Measurements from ENCODE around the gene ADRB2. TPM values are rescaled to one million over a fixed set of nuclear protein-coding genes. Genes with fewer than 3 reads are reported as not detected.

The ADRB2 gene
- polyA plus RNA-seq, 2 of the 4 experiments (the other 2 are of a cell fraction) = 0.18 to 0.34 TPM

DNA sequence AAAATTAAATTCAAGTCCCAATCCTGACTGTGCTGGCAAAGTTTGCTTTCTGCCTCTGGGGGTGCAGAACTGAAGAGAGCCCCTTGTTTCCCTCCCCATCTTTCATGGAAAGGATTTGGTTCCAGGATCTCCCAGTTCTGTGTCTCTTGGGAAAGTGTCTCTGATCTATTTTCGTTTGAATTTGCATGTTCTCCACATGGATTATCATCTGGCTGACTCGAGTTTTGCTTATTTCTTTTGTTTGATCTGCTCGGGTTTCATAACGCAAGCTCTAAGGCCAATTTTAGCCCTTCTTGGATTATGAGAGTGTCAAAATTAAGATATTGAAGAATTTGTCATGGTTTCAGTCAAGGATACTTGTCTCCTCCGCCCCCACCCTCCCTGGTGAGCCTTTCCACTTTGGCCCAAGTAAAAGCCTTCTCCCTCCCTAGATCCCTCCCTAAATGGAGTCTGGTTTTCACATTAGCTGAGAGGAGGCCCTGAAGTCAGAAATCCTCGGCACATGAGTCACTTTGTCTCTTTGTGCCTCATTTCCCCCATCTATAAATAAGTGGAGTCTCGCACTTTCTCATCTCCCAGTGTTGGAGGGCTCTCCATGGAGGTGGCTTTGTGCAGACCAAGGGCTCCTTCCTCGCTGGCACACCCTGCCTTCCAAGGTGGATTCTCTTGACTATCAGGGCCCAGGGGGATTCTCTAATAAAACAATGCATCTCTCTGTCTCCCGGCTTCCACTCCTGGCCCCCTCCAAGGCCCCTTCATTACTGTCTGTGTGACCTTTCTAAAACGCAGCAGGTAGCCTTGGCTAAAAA, 17.3 kb downstream of the ADRB2 start:
- DNase-seq (ENCODE audit: low read depth in 1 of 2, low spot score in 1 of 2) (no peak), FAIRE-seq (no peak), ATAC-seq (no peak)
- H3K9me3 ChIP-seq = no peaks in the 10 kb centered on the region
- ChIA-PET POLR2A (no interaction called here), CTCF (no interaction called here)
- TF ChIP-seq CEBPB (IDR thresholded peaks at IDR 0.05) (no peak), POLR2AphosphoS2 (conservative IDR thresholded peaks at IDR 0.05; ENCODE audit: low read length) (no peak), RNF2 (IDR thresholded peaks at IDR 0.05; ENCODE audit: borderline replicate concordance, low read depth) (no peak)
- no peak overlapping the region for H3K4me3 ChIP-seq
- no peak overlapping the region for H3K4me2 ChIP-seq
- no peaks in the 10 kb centered on the region for H3K4me1 ChIP-seq
- 47% methylated on average over 10 of the region's 10 CpGs for WGBS (ENCODE audit: missing lambda C conversion rate)
- H3K27ac ChIP-seq = no peak overlapping the region

DNA sequence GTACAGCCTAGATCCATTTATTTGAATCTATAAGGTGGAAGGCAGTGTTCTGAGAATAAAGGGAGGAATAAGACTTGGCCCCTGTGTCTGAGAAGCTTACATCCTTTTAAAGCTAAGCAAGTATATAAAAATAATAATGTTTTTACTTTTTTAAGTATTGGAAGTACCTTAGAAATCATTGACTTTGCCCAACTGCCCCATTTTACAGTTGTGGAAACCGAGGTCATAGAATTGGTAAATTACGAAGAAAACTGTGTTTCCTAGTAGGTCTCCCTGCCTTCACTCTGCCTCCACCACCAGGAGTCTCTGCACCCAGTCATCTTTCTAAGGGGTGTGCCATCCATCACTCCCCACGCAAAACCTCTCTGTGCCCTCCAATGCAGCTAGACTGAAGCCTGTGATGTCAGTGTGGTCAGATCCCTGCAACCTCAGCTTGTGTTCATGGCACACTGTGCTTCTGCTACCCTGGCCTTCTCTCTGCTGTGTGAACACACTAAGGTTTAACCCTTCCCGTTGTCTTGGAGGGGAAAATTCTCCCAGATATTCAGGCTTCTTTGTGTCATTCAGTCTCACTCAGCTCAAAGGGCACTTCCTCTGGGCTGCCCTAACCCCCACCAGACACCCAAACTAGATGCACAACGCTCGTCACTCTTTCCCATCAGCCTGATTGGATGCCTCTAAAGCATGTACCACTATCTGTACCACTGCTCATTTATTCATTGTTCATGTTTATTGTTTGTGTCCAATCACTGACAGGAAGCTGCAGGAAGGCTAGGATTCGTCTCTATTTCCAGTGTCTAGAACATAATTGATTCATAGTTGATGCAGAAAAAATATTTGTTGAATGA, 18.2 kb downstream of the ADRB2 start:
- Histone ChIP-seq H3K4me3 (no peak overlapping the region), H3K9me3 (no peaks in the 10 kb centered on the region), H3K27ac (no peak overlapping the region), H3K4me1 (no peaks in the 10 kb centered on the region), H3K4me2 (no peak overlapping the region)
- TF ChIP-seq ZNF302 (CRISPR knock-in tag; IDR thresholded peaks at IDR 0.05) = no peak
- TF ChIP-seq SREBF2 (IDR thresholded peaks at IDR 0.05) = no peak
- no peak for TF ChIP-seq PHF8 (IDR thresholded peaks at IDR 0.05; ENCODE audit: borderline replicate concordance, low read depth)
- TF ChIP-seq KDM1A (IDR thresholded peaks at IDR 0.05; ENCODE audit: low read depth) = no peak
- no peak for TF ChIP-seq RCOR1 (IDR thresholded peaks at IDR 0.05; ENCODE audit: low read depth, low read length)
- TF ChIP-seq, protein P1, sequence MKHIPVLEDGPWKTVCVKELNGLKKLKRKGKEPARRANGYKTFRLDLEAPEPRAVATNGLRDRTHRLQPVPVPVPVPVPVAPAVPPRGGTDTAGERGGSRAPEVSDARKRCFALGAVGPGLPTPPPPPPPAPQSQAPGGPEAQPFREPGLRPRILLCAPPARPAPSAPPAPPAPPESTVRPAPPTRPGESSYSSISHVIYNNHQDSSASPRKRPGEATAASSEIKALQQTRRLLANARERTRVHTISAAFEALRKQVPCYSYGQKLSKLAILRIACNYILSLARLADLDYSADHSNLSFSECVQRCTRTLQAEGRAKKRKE (CRISPR knock-in tag; IDR thresholded peaks at IDR 0.05; ENCODE audit: low read depth) = no peak
- no peak for TF ChIP-seq HDAC2 (IDR thresholded peaks at IDR 0.05)
- TF ChIP-seq ZC3H11A (IDR thresholded peaks at IDR 0.05) = no peak
- no peak for TF ChIP-seq HOXB13 (CRISPR knock-in tag; IDR thresholded peaks at IDR 0.05; ENCODE audit: low read depth)
- TF ChIP-seq, protein P2, sequence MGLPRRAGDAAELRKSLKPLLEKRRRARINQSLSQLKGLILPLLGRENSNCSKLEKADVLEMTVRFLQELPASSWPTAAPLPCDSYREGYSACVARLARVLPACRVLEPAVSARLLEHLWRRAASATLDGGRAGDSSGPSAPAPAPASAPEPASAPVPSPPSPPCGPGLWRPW (IDR thresholded peaks at IDR 0.05) = no peak
- no peak for TF ChIP-seq CHD4 (IDR thresholded peaks at IDR 0.05; ENCODE audit: borderline replicate concordance)
- TF ChIP-seq, protein P3, sequence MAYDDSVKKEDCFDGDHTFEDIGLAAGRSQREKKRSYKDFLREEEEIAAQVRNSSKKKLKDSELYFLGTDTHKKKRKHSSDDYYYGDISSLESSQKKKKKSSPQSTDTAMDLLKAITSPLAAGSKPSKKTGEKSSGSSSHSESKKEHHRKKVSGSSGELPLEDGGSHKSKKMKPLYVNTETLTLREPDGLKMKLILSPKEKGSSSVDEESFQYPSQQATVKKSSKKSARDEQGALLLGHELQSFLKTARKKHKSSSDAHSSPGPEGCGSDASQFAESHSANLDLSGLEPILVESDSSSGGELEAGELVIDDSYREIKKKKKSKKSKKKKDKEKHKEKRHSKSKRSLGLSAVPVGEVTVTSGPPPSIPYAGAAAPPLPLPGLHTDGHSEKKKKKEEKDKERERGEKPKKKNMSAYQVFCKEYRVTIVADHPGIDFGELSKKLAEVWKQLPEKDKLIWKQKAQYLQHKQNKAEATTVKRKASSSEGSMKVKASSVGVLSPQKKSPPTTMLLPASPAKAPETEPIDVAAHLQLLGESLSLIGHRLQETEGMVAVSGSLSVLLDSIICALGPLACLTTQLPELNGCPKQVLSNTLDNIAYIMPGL (CRISPR knock-in tag; IDR thresholded peaks at IDR 0.05; ENCODE audit: borderline replicate concordance) = no peak
- 60% methylated on average over 7 of the region's 7 CpGs for WGBS (ENCODE audit: missing lambda C conversion rate)
- FAIRE-seq (no peak), DNase-seq (ENCODE audit: low read depth in 1 of 2, low spot score in 1 of 2) (no peak), ATAC-seq (peak in 1 of 2 experiments; percentile 67; a peak in 3 of 6 replicates)
- ChIA-PET POLR2A (no interaction called here), CTCF (interaction anchor here (0.7 kb wide), 1 partner anchor 15 kb away, joined by 3 read pairs; no protein-coding TSS in a partner anchor)

DNA sequence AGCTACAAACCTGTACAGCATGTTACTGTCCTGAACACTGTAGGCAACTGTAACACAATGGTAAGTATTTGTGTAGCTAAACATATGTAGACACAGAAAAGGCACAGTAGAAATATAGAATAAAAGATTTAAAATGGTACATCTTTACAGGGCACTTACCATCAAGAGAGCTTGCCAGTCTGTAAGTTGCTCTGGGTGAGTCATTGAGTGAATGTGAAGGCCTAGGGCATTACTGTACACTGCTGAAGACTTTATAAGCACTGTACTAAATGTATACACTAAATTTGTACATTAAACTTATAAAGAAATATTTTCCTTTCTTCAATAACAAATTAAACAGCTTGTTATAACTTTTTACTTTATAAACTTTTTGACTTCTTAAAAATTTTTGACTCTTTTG, 20.5 kb downstream of the ADRB2 start:
- FAIRE-seq (no peak), ATAC-seq (no peak), DNase-seq (ENCODE audit: low read depth in 1 of 2, low spot score in 1 of 2) (no peak)
- Histone ChIP-seq H3K9me3 (no peaks in the 10 kb centered on the region), H3K27ac (no peak overlapping the region), H3K4me3 (no peak overlapping the region), H3K4me2 (no peak overlapping the region), H3K4me1 (no peaks in the 10 kb centered on the region)
- TF ChIP-seq JUN (IDR thresholded peaks at IDR 0.05) (no peak), PHF8 (IDR thresholded peaks at IDR 0.05; ENCODE audit: borderline replicate concordance, low read depth) (no peak)
- ChIA-PET CTCF (interaction anchor here (1.0 to 1.1 kb wide), 2 partner anchors 14 to 189 kb away, joined by 3 to 4 read pairs; no protein-coding TSS in a partner anchor), POLR2A (no interaction called here)

Measured in A549 (cell line).